ENCODE results near the gene MME.

The MME gene

DNA sequence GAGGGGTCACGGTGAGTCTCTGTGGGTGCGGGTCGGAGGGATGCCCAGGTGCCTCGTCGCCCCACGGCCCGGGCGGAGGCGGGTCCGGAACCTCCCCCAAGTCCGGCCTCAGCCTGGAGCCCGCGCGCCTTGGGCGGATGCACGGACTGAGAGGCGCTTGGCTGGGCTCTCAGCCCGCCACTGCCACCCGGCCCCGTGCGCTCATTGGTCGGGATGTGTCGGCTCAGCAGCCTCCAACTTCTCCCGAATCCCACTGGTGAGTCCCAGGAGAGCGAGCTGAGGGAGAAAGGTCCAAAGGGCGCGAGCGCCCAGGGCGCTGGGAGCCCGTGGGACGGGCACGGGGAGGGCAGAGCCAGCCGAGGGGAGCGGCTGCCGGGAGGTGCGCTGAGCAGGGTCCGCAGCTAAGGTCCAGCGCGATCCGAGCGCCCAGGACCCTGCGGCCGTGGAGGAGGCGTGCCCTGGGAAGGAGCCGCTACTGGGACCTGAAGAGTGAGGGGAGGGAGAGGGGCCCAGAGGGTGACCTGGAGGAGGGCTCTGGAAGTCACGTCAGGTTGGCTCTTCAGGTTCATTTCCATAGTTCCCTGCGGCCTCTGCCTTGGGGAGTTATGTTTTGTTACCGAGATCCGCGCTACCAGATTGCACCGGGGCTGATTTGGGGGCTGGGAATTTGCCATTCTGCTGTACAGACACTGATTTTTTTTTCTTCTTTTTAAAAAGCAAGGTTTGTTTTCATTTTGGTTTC lies at the start of gene MME:
Gene MME, plus strand, starts transcription at position 574 of the 742 bp plus-strand sequence. CDS start 3,849 bp downstream, outside the sequence.
- peak; percentile 14 for DNase-seq

- no peak for DNase-seq
Observed at GRCh38 chr3:155031186-155031585, 48.9 kb upstream of the MME start.

- no peak for DNase-seq
Observed at GRCh38 chr3:155032918-155033317, 47.2 kb upstream of the MME start.

DNA sequence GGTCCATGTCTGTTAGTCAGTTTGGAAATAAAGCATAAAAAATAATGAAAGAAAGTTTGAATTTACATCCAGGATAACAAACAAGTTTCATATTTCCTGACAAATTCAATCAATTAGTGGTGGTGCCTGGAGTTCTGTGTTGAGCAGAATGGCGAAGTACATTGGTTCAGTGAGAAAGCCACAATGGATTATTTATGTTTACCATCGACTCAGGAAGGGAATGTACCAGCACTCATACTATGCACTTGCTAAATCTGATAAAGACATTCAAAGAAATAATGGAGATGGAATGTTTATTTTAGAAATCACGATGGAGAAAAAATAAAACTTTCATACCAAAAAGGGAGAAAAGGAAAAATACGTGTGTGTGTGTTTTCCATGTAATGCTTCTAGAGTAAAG lies 45.3 kb upstream of the MME start:
- DNase-seq: no peak

- no peak for DNase-seq
Observed at GRCh38 chr3:155035553-155035952, 44.6 kb upstream of the MME start.

- DNase-seq: no peak
Observed at GRCh38 chr3:155037508-155038202, 42.5 kb upstream of the MME start.

DNA sequence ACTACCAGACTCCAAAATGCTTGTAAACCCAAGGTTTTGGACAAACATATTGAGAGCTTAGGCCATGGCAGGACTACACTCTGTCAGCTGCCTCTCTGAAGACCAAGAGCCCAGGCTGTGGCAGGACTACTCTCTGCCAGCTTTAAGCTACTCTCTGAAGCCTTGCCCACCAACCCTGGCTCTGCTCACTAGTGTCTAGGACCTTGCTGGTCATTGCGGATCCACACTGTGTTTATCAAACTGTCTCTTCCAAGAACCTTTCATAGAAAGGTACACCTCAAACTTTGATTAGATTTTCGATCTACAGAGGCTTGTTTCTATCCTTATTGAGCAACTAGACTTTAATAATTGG lies 41.9 kb upstream of the MME start:
- no peak for DNase-seq

DNA sequence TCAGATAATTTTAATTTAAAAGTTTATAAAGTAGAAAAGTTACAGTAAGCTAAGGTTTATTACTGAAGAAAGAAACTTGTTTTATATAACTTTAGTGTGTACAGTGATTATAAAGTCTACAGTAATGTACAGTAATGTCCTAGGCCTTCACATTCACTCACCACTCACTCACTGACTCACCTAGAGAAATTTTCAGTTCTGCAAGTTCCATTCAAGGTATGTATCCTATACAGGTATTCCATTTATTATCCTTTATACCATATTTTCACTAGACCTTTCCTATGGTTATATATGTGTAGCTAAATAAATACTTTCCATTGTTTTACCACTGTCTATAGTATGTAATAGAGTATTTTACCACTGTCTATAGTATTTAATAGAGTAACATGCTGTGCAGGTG lies 33.2 kb upstream of the MME start:
- no peak for DNase-seq

DNA sequence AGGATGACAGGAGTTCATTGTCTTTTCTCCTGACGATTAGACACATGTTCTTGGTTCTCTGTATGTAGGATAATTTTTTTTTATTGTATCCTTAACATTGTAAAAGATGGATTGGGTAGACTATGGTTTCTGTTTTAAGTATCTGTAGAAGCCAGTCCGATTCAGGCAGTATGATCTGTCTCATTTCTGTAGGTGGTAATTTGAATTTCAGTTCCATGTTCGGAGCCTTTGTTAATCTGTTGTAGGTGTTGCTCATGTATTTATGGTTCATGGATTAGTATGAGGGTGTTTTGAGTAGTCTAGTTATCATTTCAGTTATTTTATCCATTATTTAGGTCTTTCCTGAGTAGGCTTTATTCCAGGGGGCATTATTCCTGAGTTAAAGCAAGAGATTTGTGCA lies 32.4 kb upstream of the MME start:
- no peak for DNase-seq

DNA sequence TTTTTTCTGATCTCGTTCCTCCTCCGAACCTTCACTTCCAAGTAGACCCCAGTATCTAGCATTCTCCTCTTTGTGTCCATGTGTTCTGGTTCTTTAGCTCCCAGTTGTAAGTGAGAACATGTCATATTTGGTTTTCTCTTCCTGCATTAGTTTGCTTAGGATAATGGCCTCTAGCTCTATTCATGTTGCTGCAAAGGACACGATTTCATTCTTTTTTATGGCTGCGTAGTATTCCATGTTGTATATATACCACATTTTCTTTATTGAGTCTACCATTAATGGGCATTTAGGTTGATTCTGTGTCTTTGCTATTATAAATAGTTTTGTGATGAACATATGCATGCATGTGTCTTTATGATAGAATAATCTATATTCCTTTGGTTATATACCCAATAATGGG lies 30.2 kb upstream of the MME start:
- no peak for DNase-seq

GRCh38 chr3:155052470-155052869 lies 27.6 kb upstream of the MME start:
- DNase-seq: no peak

DNA sequence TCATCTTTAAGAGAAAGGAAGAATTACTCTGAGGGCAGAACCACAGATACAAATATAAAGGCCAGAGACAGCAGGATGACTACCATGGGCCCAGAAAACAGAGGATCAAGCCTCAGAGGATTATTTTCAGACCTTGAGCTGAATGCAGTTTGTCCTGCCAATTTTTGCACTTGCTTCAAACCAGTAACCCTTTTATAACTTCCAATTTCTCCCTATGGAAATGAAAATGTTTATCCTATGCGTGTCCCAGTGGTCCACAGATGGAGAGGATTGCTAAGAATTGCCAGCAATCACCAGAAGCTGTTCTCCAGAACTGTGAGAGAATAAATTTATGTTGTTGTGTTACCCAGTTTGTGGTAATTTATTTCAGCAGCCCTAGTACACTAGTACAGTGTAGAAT lies 26.4 kb upstream of the MME start:
- DNase-seq: no peak

DNA sequence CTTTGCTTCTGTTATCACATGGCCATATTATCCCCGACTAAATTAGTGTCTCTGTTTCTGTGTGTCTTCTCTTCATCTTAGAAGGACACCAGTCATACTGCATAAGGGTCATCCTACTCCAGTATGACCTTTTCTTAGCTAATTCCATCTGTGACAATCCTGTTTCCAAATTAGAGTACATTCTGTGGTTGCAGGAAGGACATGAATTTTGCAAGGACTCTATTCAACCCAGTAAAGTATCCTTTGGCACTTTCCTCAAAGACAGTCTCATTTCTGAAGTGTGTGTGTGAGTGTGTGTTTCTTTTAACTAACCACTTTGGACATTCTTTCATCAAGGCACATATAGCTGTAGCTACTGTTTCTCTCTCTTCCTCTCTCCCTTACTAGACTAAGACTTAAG lies 15.2 kb upstream of the MME start:
- no peak for DNase-seq

DNA sequence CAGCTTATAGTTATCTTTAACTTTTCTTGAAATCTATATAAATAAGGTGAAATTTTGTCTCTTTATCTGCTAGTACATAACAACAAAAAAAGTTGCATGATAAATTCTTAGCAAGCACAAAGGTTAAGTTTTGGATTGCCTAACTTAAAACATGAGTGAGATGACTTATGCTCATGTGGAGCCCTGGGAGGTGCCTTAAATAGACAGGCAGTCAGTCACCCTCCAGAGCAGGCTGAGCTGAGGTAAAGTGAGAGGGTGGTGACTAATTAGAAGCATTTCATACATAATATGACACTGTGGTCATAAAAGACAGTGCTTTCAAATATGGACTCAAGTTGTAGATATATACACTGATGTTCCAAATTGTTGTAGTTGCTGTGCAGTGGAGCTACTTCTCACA lies 14.6 kb upstream of the MME start:
- no peak for DNase-seq

GRCh38 chr3:155069729-155070128 lies 10.4 kb upstream of the MME start:
- no peak for DNase-seq

DNA sequence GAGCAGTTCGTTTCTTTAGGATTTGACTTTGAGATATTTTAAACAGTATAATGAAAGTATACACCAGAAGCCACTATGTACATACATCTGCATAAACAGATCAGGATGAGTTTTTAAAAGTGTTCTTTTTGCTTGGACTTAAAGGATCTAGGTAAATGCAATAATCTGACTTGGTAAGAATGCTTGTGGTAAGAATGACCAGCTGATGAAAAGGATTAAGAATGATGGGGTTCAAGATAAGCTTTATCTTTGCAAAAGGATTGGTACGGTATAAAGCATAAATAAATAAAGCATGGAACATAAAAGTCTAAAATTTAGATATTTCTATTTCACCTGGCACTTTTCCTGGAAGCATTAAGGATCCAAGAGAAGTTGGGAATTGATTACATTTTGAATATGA lies 9.8 kb upstream of the MME start:
- DNase-seq: no peak

DNA sequence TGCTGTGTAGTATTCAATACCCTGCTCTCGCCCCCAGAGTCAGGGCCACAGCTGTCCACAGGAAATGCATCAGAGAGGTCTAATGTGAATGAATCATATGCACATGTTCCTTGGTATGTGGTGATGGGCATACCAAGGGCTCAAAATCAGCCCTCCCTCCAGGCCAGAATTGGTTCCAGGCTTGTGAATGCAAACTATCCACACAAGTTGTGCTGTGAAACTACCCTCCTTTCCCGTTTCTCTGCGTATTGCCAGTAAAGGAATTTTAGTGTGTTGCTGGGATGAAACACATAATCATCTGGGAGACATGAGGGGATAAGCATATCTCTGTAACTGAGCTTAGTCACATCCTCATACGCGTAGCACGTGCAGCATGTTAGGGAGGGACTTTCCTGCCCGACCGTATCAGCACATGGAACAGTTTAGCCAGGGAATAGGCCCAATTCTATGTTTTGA lies 9.2 kb upstream of the MME start:
- peak; percentile 5 for DNase-seq

GRCh38 chr3:155075200-155075599 lies 4.9 kb upstream of the MME start:
- no peak for DNase-seq

- DNase-seq: no peak
Observed at GRCh38 chr3:155076888-155077287, 3.2 kb upstream of the MME start.

GRCh38 chr3:155078711-155079467 lies 1.2 kb upstream of the MME start:
- no peak for DNase-seq

DNA sequence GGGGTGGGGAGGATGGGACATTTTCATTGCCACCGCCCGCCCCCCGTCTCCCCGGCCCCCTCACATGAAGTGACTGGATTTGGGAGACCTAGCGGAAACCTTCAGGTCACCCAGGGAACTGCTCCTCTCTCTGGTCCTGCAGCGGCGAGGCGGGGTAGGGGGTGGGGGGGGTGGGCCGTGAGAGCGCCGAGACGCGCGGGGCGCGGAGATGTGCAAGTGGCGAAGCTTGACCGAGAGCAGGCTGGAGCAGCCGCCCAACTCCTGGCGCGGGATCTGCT lies 712 bp upstream of the MME start:
- DNase-seq: no peak

- DNase-seq: no peak
Observed at GRCh38 chr3:155080692-155081091, 573 bp downstream of the MME start.

GRCh38 chr3:155083313-155083905 lies 3.3 kb downstream of the MME start:
- no peak for DNase-seq

- DNase-seq: no peak
Observed at GRCh38 chr3:155084567-155084966, 4.4 kb downstream of the MME start.
